PC-3 (cell line): ENCODE data around the gene MOB2.

Source experiments
- CTCF ChIP-seq: fragments of 300-600 bp; sonication (generic); conservative IDR thresholded peaks from 2 replicates; pipeline ENCODE4 v1.5.1; 2017; ENCODE audit warnings: antibody characterized with exemption, low read depth, mild to moderate bottlenecking, low read length
- EZH2 ChIP-seq: fragments of 300-600 bp; sonication (generic); IDR thresholded peaks from one replicate; pipeline ENCODE4 v1.6.1; 2017; ENCODE audit warnings: antibody characterized with exemption, mild to moderate bottlenecking, low read length; ENCODE audit not compliant: unreplicated experiment

- TF ChIP-seq CTCF (no peak), EZH2 (no peak)
These were observed 33.7 kb upstream of the MOB2 start for GRCh38 chr11:1520209-1520662.
